T-helper 2 cell treated with Interferon-gamma antibody and Interleukin-4, amounts not matched to agents 5 μg/mL and 100 μg/mL, for 36 hours (primary cell): ENCODE results near the gene FIBCD1.

Source experiments
- DNase-seq: peaks from one replicate; pipeline ENCODE4 v3.0.0; 2021; ENCODE audit warnings: low spot score
- H3K27ac Mint-ChIP-seq: one replicate; pipeline ENCODE4 v1.8.0; 2021; ENCODE audit warnings: mild to moderate bottlenecking, mixed read lengths
- H3K27me3 Mint-ChIP-seq: one replicate; pipeline ENCODE4 v1.8.0; 2021; ENCODE audit warnings: low read depth, mixed read lengths
- H3K36me3 Mint-ChIP-seq: one replicate; pipeline ENCODE4 v1.8.0; 2021; ENCODE audit warnings: low read depth, mixed read lengths
- H3K4me1 Mint-ChIP-seq: one replicate; pipeline ENCODE4 v1.8.0; 2021; ENCODE audit warnings: low read depth, mixed read lengths
- H3K4me3 Mint-ChIP-seq: one replicate; pipeline ENCODE4 v1.8.0; 2022; ENCODE audit warnings: mild to moderate bottlenecking, moderate library complexity, mixed read lengths
- H3K9me3 Mint-ChIP-seq: one replicate; pipeline ENCODE4 v1.8.0; 2021; ENCODE audit warnings: mixed read lengths

FIBCD1 gene

DNA sequence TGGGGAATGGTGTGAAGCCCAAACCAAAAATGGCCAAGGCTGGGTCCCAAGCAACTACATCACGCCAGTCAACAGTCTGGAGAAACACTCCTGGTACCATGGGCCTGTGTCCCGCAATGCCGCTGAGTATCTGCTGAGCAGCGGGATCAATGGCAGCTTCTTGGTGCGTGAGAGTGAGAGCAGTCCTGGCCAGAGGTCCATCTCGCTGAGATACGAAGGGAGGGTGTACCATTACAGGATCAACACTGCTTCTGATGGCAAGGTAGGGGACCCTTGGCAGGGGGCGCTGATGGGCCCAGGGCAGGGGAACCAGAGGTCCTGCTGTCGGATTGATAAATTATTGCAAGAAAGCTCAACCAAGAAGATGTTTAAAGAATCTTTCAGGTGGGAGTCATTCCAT lies 84.2 kb downstream of the FIBCD1 start:
- no peak for DNase-seq
- peaks cover 5% of the 10 kb centered on the region for H3K36me3 Mint-ChIP-seq
- no peak overlapping the region for H3K27ac Mint-ChIP-seq
- H3K4me1 Mint-ChIP-seq: no peaks in the 10 kb centered on the region
- no peak overlapping the region for H3K4me3 Mint-ChIP-seq
- no peaks in the 10 kb centered on the region for H3K27me3 Mint-ChIP-seq
- no peaks in the 10 kb centered on the region for H3K9me3 Mint-ChIP-seq

GRCh38 chr9:130854092-130854491 lies 85.0 kb downstream of the FIBCD1 start:
- no peaks in the 10 kb centered on the region for H3K9me3 Mint-ChIP-seq
- H3K4me1 Mint-ChIP-seq: no peaks in the 10 kb centered on the region
- H3K4me3 Mint-ChIP-seq: no peak overlapping the region
- H3K27me3 Mint-ChIP-seq: no peaks in the 10 kb centered on the region
- DNase-seq: no peak
- H3K36me3 Mint-ChIP-seq: peaks cover 5% of the 10 kb centered on the region
- H3K27ac Mint-ChIP-seq: no peak overlapping the region

- Mint-ChIP-seq H3K36me3 (peaks cover 5% of the 10 kb centered on the region), H3K4me3 (no peak overlapping the region), H3K4me1 (no peaks in the 10 kb centered on the region), H3K27me3 (no peaks in the 10 kb centered on the region), H3K9me3 (no peaks in the 10 kb centered on the region), H3K27ac (no peak overlapping the region)
- DNase-seq: no peak
Observed at GRCh38 chr9:130852801-130853200, 86.2 kb downstream of the FIBCD1 start.
